ENCODE results near the gene CPN2. TPM values are rescaled to one million over a fixed set of nuclear protein-coding genes. Genes with fewer than 3 reads are reported as not detected.

Gene CPN2
- total and polyA plus RNA-seq, 2 of the 8 experiments (the other 6 are each of a cell fraction or from before 2014, with no cell fraction given): 0.03 TPM; not detected in 1

DNA sequence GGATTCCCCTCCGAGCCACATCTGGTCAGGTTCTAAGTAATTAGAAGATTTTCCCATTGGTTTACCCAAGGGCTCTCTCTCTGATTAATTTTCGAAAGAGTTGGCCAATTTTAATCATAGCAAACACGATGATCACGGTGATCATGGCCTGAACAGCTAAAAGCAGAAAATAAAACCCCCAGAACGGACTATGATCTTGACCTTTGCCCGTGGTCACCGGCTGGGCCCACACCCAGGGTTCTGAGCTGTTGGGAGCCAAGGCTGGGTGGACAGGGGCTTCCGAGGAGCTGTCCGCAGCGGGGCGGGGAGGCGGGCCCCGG, 45.4 kb upstream of the CPN2 start (continued):
- TF ChIP-seq SAP30 (IDR thresholded peaks at IDR 0.05; ENCODE audit: insufficient read depth, insufficient replicate concordance, low read length) (no peak), CBX5 (IDR thresholded peaks at IDR 0.05; ENCODE audit: low read depth, low read length) (no peak), RXRA (IDR thresholded peaks at IDR 0.05; ENCODE audit: insufficient read depth, low read depth, low read length) (no peak), NANOG (IDR thresholded peaks at IDR 0.05; ENCODE audit: insufficient read depth, low read depth, low read length, poor library complexity, severe bottlenecking) (no peak), EGR1 (IDR thresholded peaks at IDR 0.05; ENCODE audit: borderline replicate concordance, low read depth, low read length) (no peak), SP1 (IDR thresholded peaks at IDR 0.05; ENCODE audit: low read depth, low read length) (no peak), CEBPB (IDR thresholded peaks at IDR 0.05; ENCODE audit: low read depth, low read length) (no peak), POLR2AphosphoS5 (IDR thresholded peaks at IDR 0.05; ENCODE audit: low read depth, low read length) (no peak)

Data from H1 (cell line).